DOHH2 (cell line): ENCODE measurements around the gene ARAP1.

Experiments used
- H3F3A ChIP-seq: fragments of 200-600 bp; sonication (generic), shearing (Covaris generic); 2 replicates; pipeline ENCODE4 v1.6.0; 2016; ENCODE audit warnings: antibody characterized with exemption, mild to moderate bottlenecking; ENCODE audit not compliant: control insufficient read depth, insufficient read depth
- H3K27ac ChIP-seq: fragments of 200-600 bp; sonication (generic); 2 replicates; pipeline ENCODE4 v1.5.1; 2014; ENCODE audit warnings: low read depth, mild to moderate bottlenecking, low read length, moderate library complexity
- H3K27me3 ChIP-seq: fragments of 200-600 bp; sonication (generic); 2 replicates; pipeline ENCODE4 v1.6.1; 2014; ENCODE audit warnings: mild to moderate bottlenecking, low read length, mixed read lengths; ENCODE audit not compliant: control insufficient read depth
- H3K36me3 ChIP-seq: fragments of 200-600 bp; sonication (generic); 2 replicates; pipeline ENCODE4 v1.6.1; 2014; ENCODE audit warnings: mild to moderate bottlenecking, low read length, moderate library complexity, mixed read lengths; ENCODE audit not compliant: control insufficient read depth
- H3K4me1 ChIP-seq: fragments of 200-600 bp; sonication (generic); 2 replicates; pipeline ENCODE4 v1.6.1; 2014; ENCODE audit warnings: mild to moderate bottlenecking, low read length, mixed read lengths; ENCODE audit not compliant: control insufficient read depth
- H3K4me2 ChIP-seq: fragments of 200-600 bp; sonication (generic); 2 replicates; pipeline ENCODE4 v1.6.0; 2014; ENCODE audit warnings: mild to moderate bottlenecking, low read length, moderate library complexity
- H3K4me3 ChIP-seq: fragments of 200-600 bp; sonication (generic); 2 replicates; pipeline ENCODE4 v1.5.1; 2014; ENCODE audit warnings: mild to moderate bottlenecking, low read length, mixed read lengths
- H3K79me2 ChIP-seq: fragments of 200-600 bp; sonication (generic); 2 replicates; pipeline ENCODE4 v1.6.1; 2014; ENCODE audit warnings: mild to moderate bottlenecking, low read length, mixed read lengths; ENCODE audit not compliant: control insufficient read depth
- H3K9me2 ChIP-seq: fragments of 200-600 bp; sonication (generic); replicated peaks from 2 replicates; pipeline ENCODE4 v1.6.1; 2014; ENCODE audit warnings: mild to moderate bottlenecking, low read length, mixed read lengths; ENCODE audit not compliant: control insufficient read depth
- H3K9me3 ChIP-seq: fragments of 200-600 bp; sonication (generic); 2 replicates; pipeline ENCODE4 v1.6.1; 2014; ENCODE audit warnings: antibody characterized with exemption, low read length, mixed read lengths; ENCODE audit not compliant: control insufficient read depth, insufficient read depth
- H4K20me1 ChIP-seq: fragments of 200-600 bp; sonication (generic); 2 replicates; pipeline ENCODE4 v1.6.0; 2014; ENCODE audit warnings: low read depth, mild to moderate bottlenecking, antibody characterized with exemption, low read length, moderate library complexity; ENCODE audit not compliant: control insufficient read depth, insufficient read depth
- EZH2phosphoT487 ChIP-seq: fragments of 200-600 bp; sonication (generic); IDR thresholded peaks from 2 replicates; pipeline ENCODE4 v1.6.1; 2017; ENCODE audit warnings: borderline replicate concordance, mild to moderate bottlenecking, antibody characterized with exemption, low read length, moderate library complexity, mixed read lengths
- TF ChIP-seq, protein P1 (sequence below): fragments of 200-600 bp; sonication (generic); IDR thresholded peaks from one replicate; pipeline ENCODE4 v1.5.1; 2014; ENCODE audit warnings: antibody characterized with exemption, mild to moderate bottlenecking, low read depth, low read length; ENCODE audit not compliant: poor library complexity, severe bottlenecking

Gene ARAP1

DNA sequence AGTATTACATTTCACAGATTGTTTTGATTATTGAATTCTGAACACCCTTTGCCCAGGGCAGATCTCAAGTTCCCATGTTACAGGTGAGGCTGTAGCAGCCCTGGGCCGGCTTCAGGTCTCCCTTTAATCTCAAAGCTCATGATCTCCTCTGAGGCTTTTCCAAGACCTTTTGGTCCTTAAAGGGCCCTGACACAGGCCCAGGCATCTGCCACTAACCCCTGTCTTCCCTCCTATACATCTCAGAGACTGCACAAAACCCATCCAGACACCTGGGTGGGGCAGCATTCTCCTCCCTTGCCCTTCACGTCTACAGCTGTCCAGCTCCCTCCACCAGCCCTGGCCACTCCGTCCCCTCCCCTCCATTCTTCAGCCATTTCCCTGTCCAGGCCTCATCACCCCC, 115.8 kb downstream of the ARAP1 start:
- no peaks in the 10 kb centered on the region for H3K79me2 ChIP-seq
- H3K4me2 ChIP-seq, result no peak overlapping the region
- no peaks in the 10 kb centered on the region for H3K4me1 ChIP-seq
- H4K20me1 ChIP-seq, result no peaks in the 10 kb centered on the region
- H3K9me3 ChIP-seq, result no peaks in the 10 kb centered on the region
- no peaks in the 10 kb centered on the region for H3K36me3 ChIP-seq
- TF ChIP-seq EZH2phosphoT487, result no peak
- TF ChIP-seq, protein P1, sequence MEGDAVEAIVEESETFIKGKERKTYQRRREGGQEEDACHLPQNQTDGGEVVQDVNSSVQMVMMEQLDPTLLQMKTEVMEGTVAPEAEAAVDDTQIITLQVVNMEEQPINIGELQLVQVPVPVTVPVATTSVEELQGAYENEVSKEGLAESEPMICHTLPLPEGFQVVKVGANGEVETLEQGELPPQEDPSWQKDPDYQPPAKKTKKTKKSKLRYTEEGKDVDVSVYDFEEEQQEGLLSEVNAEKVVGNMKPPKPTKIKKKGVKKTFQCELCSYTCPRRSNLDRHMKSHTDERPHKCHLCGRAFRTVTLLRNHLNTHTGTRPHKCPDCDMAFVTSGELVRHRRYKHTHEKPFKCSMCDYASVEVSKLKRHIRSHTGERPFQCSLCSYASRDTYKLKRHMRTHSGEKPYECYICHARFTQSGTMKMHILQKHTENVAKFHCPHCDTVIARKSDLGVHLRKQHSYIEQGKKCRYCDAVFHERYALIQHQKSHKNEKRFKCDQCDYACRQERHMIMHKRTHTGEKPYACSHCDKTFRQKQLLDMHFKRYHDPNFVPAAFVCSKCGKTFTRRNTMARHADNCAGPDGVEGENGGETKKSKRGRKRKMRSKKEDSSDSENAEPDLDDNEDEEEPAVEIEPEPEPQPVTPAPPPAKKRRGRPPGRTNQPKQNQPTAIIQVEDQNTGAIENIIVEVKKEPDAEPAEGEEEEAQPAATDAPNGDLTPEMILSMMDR, result no peak
- no peak overlapping the region for H3K4me3 ChIP-seq
- no peaks in the 10 kb centered on the region for H3F3A ChIP-seq
- H3K27ac ChIP-seq, result no peak overlapping the region
- peaks cover 30% of the 10 kb centered on the region for H3K27me3 ChIP-seq
- H3K9me2 ChIP-seq, result no peaks in the 10 kb centered on the region

DNA sequence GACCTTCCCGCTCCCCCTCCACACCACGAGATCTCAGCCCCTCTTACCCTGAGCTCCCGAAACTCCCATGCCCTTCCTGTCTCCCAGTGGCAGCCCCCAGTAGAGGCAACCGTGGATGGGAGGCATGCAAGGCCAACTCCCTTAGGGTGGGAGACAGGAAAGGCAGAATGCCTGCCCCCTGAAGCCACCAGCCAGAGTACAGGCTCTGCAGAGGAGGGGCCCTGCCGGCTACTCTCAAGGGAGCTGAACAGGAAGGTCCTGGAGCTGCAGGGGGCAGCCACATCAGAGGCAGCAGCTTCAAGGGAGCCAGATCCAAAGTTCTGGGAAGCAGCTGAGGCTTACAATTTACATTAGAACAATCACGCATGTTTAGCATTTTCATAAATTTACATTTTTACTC, 116.3 kb downstream of the ARAP1 start:
- Histone ChIP-seq H4K20me1 (no peaks in the 10 kb centered on the region), H3K9me2 (no peaks in the 10 kb centered on the region), H3K9me3 (no peaks in the 10 kb centered on the region), H3K79me2 (no peaks in the 10 kb centered on the region), H3F3A (no peaks in the 10 kb centered on the region), H3K4me3 (no peak overlapping the region), H3K36me3 (no peaks in the 10 kb centered on the region), H3K27ac (no peak overlapping the region), H3K4me1 (no peaks in the 10 kb centered on the region), H3K27me3 (peaks cover 27% of the 10 kb centered on the region), H3K4me2 (no peak overlapping the region)
- TF ChIP-seq EZH2phosphoT487, result no peak
- TF ChIP-seq, protein P1, result no peak

DNA sequence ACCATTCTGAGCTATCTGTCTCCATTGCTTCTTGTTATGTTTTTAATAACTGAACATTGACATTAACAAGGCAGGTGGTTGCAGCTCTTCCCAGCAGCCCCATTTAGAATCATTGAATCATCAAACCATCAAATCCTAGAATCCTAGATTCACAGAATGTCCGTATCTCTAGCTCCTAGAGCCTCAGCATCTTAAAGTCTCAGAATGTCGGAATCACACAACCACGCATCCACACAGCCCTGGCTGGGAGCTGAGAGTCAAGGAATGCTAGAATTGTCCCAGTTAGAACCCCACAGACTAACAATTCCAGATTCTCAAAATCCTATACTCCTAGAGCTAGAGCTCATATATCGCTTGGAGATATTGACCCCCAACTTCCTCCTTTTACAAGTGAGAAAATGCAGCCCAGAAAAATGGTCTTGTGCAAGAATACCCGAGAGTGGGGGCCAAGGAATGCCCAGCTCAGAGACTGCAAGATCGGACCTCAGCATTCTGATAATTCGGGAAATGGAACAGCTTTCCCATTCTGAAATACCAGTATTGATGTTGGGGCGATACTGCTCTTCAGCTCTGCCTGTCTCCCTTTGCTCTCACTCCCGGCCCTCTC, 116.8 kb downstream of the ARAP1 start:
- no peak overlapping the region for H3K27ac ChIP-seq
- H3K4me1 ChIP-seq, result no peaks in the 10 kb centered on the region
- no peaks in the 10 kb centered on the region for H3K36me3 ChIP-seq
- TF ChIP-seq EZH2phosphoT487, result no peak
- TF ChIP-seq, protein P1, result no peak
- H4K20me1 ChIP-seq, result no peaks in the 10 kb centered on the region
- no peaks in the 10 kb centered on the region for H3K9me2 ChIP-seq
- no peaks in the 10 kb centered on the region for H3K9me3 ChIP-seq
- H3F3A ChIP-seq, result no peaks in the 10 kb centered on the region
- H3K79me2 ChIP-seq, result no peaks in the 10 kb centered on the region
- no peak overlapping the region for H3K4me3 ChIP-seq
- H3K4me2 ChIP-seq, result no peak overlapping the region
- peaks cover 27% of the 10 kb centered on the region for H3K27me3 ChIP-seq
